HepG2 (cell line): Measurements from ENCODE around the gene TCFL5. TPM values are rescaled to one million over a fixed set of nuclear protein-coding genes. Genes with fewer than 3 reads are reported as not detected.
A peak's percentile ranks its signal among the peaks of the same experiment; 100 is the strongest.

Experiments used
- AHDC1 ChIP-seq: sonication (generic); formaldehyde crosslinking; IDR thresholded peaks from 2 replicates; pipeline ENCODE4 v1.5.1; 2020; ENCODE audit warnings: mild to moderate bottlenecking, missing genetic modification reagents, borderline replicate concordance
- CAMTA2 ChIP-seq: sonication (generic); formaldehyde crosslinking; IDR thresholded peaks from 2 replicates; pipeline ENCODE4 v1.4.0; 2020; ENCODE audit warnings: mild to moderate bottlenecking, missing genetic modification reagents, borderline replicate concordance
- CSRNP1 ChIP-seq: sonication (generic); formaldehyde crosslinking; IDR thresholded peaks from 2 replicates; pipeline ENCODE4 v1.8.1; 2023; ENCODE audit warnings: mild to moderate bottlenecking, missing genetic modification reagents
- KMT2A ChIP-seq: sonication (generic); formaldehyde crosslinking; IDR thresholded peaks from 2 replicates; pipeline ENCODE4 v1.4.0; 2020; ENCODE audit warnings: missing genetic modification reagents
- MTF2 ChIP-seq: sonication (generic); formaldehyde crosslinking; IDR thresholded peaks from 2 replicates; pipeline ENCODE4 v1.5.0; 2020; ENCODE audit warnings: missing genetic modification reagents, borderline replicate concordance
- PRPF4 ChIP-seq: fragments of 200-400 bp; formaldehyde crosslinking; IDR thresholded peaks from 2 replicates; pipeline ENCODE4 v1.6.1; 2016; ENCODE audit warnings: low read length, low read depth; ENCODE audit not compliant: poor library complexity, severe bottlenecking
- PTBP1 ChIP-seq: fragments of 200-400 bp; formaldehyde crosslinking; IDR thresholded peaks from 2 replicates; pipeline ENCODE4 v1.6.1; 2018; ENCODE audit warnings: low read length, low read depth; ENCODE audit not compliant: poor library complexity, severe bottlenecking
- RBM39 ChIP-seq: fragments of 200-400 bp; formaldehyde crosslinking; IDR thresholded peaks from one replicate; pipeline ENCODE4 v1.6.1; 2018; ENCODE audit warnings: antibody characterized with exemption, mild to moderate bottlenecking, low read depth, low read length; ENCODE audit not compliant: poor library complexity, severe bottlenecking
- SMYD3 ChIP-seq: sonication (generic); formaldehyde crosslinking; IDR thresholded peaks from 2 replicates; pipeline ENCODE4 v1.8.1; 2023; ENCODE audit warnings: mild to moderate bottlenecking, missing genetic modification reagents
- TEAD2 ChIP-seq: sonication (generic); formaldehyde crosslinking; IDR thresholded peaks from 2 replicates; pipeline ENCODE4 v1.9.0; 2021; ENCODE audit warnings: missing genetic modification reagents
- WIZ ChIP-seq: sonication (generic); formaldehyde crosslinking; IDR thresholded peaks from 2 replicates; pipeline ENCODE4 v1.5.1; 2020; ENCODE audit warnings: mild to moderate bottlenecking, missing genetic modification reagents
- ZBTB20 ChIP-seq: sonication (generic); formaldehyde crosslinking; IDR thresholded peaks from 2 replicates; pipeline ENCODE4 v1.8.1; 2023; ENCODE audit warnings: missing genetic modification reagents, low read depth, mild to moderate bottlenecking, borderline replicate concordance
- ZKSCAN5 ChIP-seq: sonication (generic); formaldehyde crosslinking; IDR thresholded peaks from 2 replicates; pipeline ENCODE4 v1.5.1; 2020; ENCODE audit warnings: mild to moderate bottlenecking, missing genetic modification reagents
- ZNF225 ChIP-seq: sonication (generic); formaldehyde crosslinking; IDR thresholded peaks from 2 replicates; pipeline ENCODE4 v1.4.0; 2020; ENCODE audit warnings: mild to moderate bottlenecking, missing genetic modification reagents
- ZNF260 ChIP-seq: sonication (generic); formaldehyde crosslinking; IDR thresholded peaks from 2 replicates; pipeline ENCODE4 v1.4.0; 2020; ENCODE audit warnings: missing genetic modification reagents, low read depth, mild to moderate bottlenecking, borderline replicate concordance
- ZNF749 ChIP-seq: sonication (generic); formaldehyde crosslinking; IDR thresholded peaks from 2 replicates; pipeline ENCODE4 v1.8.0; 2022; ENCODE audit warnings: mild to moderate bottlenecking, missing genetic modification reagents, moderate library complexity, borderline replicate concordance
- ZNF891 ChIP-seq: sonication (generic); formaldehyde crosslinking; IDR thresholded peaks from 2 replicates; pipeline ENCODE4 v1.5.0; 2020; ENCODE audit warnings: mild to moderate bottlenecking, missing genetic modification reagents
- polyA plus RNA-seq, 8 experiments: library from polyadenylated mRNA; depleted of rRNA in 3 of 8; stranded (reverse) in 7 of 8; unstranded in 1 of 8; fragments of >200 nt; fragmentation: Illumina TruSeq in 4 of 8; extraction: Trizol in 4 of 8; gene quantifications; 2 replicates each; pipeline versions ENCODE4 v1.2.1 to v1.2.3, GENCODE V29; 2011 to 2016; ENCODE audit warnings: low read depth in 4 of 8, missing spikeins in 1 of 8, mixed read lengths in 1 of 8; ENCODE audit not compliant: insufficient read depth in 1 of 8
- total RNA-seq, 5 experiments: library from RNA; depleted of rRNA; stranded (reverse); fragments of >200 nt; fragmentation: Illumina TruSeq; extraction: Trizol; gene quantifications; 2 replicates each; pipeline ENCODE4 v1.2.3, GENCODE V29; 2016; ENCODE audit warnings: low read depth in 1 of 5
- TF ChIP-seq, protein P1 (sequence below): sonication (generic); formaldehyde crosslinking; IDR thresholded peaks from 2 replicates; pipeline ENCODE4 v1.4.0; 2020; ENCODE audit warnings: missing genetic modification reagents

Gene TCFL5
- total and polyA plus RNA-seq, 2 of the 13 experiments (the other 11 are each of a cell fraction or from before 2014, with no cell fraction given) = 14.8 to 20.0 TPM

GRCh38 chr20:62861726-62862336 is at the start of gene TCFL5 (continued):
- TF ChIP-seq AHDC1 (0 out of 2 replicates have a peak, but pooled peaks have one; percentile 58), ZBTB20 (CRISPR knock-in tag) (peak; percentile 91), ZNF891 (peak; percentile 98), KMT2A (peak; percentile 50; the same call in 1 of the 2 replicates), RBM39 (peak; percentile 70), WIZ (peak; percentile 80), ZNF749 (CRISPR knock-in tag) (peak; percentile 96), TEAD2 (peak; percentile 92), ZNF225 (CRISPR knock-in tag) (peak; percentile 99), ZNF260 (no peak), ZKSCAN5 (0 out of 2 replicates have a peak, but pooled peaks have one; percentile 62), SMYD3 (CRISPR knock-in tag) (peak; percentile 80; the same call in 1 of the 2 replicates), CSRNP1 (peak; percentile 96), PTBP1 (no peak), PRPF4 (no peak), MTF2 (no peak), CAMTA2 (peak; percentile 96)
- TF ChIP-seq, protein P1, sequence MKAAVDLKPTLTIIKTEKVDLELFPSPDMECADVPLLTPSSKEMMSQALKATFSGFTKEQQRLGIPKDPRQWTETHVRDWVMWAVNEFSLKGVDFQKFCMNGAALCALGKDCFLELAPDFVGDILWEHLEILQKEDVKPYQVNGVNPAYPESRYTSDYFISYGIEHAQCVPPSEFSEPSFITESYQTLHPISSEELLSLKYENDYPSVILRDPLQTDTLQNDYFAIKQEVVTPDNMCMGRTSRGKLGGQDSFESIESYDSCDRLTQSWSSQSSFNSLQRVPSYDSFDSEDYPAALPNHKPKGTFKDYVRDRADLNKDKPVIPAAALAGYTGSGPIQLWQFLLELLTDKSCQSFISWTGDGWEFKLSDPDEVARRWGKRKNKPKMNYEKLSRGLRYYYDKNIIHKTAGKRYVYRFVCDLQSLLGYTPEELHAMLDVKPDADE (CRISPR knock-in tag) = peak; percentile 53; the same call in 1 of the 2 replicates
